Muscle layer of colon (tissue), 2 donors: ENCODE measurements around the gene TMC6.
"Not testable (repeated sequence)": the region's sequence is repeated elsewhere in the genome, so short reads cannot be mapped to it uniquely, and the experiment has no call there.

Source experiments
- H3K27ac ChIP-seq: one replicate; pipeline ENCODE4 v1.7.0; 2013; ENCODE audit warnings: low read depth, mild to moderate bottlenecking, low read length, moderate library complexity
- H3K27me3 ChIP-seq, 2 donors: one replicate each; pipeline ENCODE4 v1.7.0; 2013; ENCODE audit warnings: low read length in 2 of 2, mild to moderate bottlenecking in 2 of 2; ENCODE audit not compliant: insufficient read depth in 2 of 2, control insufficient read depth in 1 of 2
- H3K36me3 ChIP-seq: one replicate; pipeline ENCODE4 v1.7.0; 2013; ENCODE audit warnings: mild to moderate bottlenecking, low read length; ENCODE audit not compliant: insufficient read depth
- H3K4me1 ChIP-seq: one replicate; pipeline ENCODE4 v1.7.0; 2013; ENCODE audit warnings: mild to moderate bottlenecking, low read length; ENCODE audit not compliant: insufficient read depth
- H3K4me3 ChIP-seq, 2 donors: one replicate each; pipeline ENCODE4 v1.7.0; 2013; ENCODE audit warnings: low read length in 2 of 2, low read depth in 1 of 2, mild to moderate bottlenecking in 1 of 2, moderate library complexity in 1 of 2
- H3K9ac ChIP-seq: one replicate; pipeline ENCODE4 v1.7.0; 2013; ENCODE audit warnings: low read length
- H3K9me3 ChIP-seq: one replicate; pipeline ENCODE4 v1.7.0; 2013; ENCODE audit warnings: mild to moderate bottlenecking, low read length
- donor health status: abdominal sarcoma.
- donor health status: Adenocarcinoma of cecum.

The TMC6 gene

DNA sequence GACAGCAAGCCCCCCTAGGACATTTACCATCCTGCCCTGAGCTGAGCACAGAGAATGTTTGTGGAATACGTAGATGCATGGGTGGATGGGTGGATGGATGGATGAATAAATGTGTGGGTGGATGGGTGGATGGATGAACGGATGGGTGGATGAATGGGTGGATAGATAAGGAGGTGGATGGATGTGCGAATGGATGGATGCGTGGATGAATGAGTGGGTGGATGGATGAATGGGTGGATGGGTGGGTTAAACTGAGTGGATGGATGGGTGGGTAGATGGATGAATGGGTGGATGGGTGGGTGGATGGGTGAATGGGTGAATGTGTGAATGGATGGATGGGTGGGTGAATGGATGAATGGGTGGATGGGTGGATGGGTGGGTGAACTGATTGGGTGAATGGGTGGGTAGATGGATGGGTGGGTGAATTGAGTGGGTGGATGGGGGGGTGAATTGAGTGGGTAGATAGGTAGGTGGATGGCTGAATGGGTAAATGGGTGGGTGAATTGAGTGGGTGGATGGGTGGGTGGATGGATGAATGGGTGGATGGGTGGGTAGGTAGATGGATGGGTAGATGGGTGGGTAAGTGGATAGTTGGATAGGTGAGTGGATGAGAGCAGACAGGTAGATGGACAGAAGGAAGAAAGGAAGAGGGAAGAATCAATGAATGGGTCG lies 5.2 kb downstream of the TMC6 start:
- no peak overlapping the region for H3K9ac ChIP-seq
- H3K36me3 ChIP-seq: no peaks in the 10 kb centered on the region
- H3K9me3 ChIP-seq: no peaks in the 10 kb centered on the region
- H3K27me3 ChIP-seq: peaks cover 0 to 12% of the 10 kb centered on the region in 2 donors
- no peak overlapping the region for H3K27ac ChIP-seq
- H3K4me1 ChIP-seq: peaks cover 4% of the 10 kb centered on the region
- H3K4me3 ChIP-seq: no peak overlapping the region

GRCh38 chr17:78122931-78123249 lies 5.7 kb downstream of the TMC6 start:
- no peaks in the 10 kb centered on the region for H3K36me3 ChIP-seq
- no peak overlapping the region for H3K9ac ChIP-seq

DNA sequence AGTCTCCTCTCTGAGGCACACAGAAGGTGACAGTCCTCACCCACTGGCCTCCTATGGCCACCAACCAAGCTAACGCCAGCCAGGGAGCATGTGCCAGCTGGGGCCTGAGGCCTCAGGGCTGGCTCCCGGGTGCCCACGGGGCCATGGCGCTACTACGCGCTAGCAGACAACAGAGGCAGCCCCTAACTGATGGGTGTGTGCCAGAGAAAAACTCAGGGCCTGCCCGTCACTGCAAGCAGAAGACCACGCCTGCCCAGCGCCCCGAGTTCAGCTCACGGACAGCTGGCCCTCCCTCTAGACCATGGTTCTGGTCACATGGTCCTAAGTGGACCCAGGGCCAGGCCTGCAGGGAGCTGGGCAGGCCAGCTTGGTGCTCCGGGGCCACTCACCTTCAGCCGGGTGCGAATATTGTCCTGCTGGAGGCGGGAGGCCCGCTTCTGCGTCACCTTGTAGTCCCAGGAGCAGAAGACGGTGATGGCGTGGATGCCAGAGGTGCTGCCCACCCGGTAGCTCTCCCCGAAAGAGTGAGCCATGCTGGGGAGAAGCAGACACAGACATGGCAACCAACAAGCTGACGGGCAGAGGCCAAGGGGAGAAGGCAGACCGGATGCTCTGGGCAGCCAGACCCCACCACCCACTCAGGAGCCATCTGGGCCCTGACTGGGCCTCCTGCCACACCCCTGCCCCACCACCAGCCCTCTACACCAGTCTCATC lies 6.2 kb downstream of the TMC6 start:
- H3K4me3 ChIP-seq: no peak overlapping the region
- H3K36me3 ChIP-seq: no peaks in the 10 kb centered on the region
- H3K9me3 ChIP-seq: no peaks in the 10 kb centered on the region
- H3K27ac ChIP-seq: no peak overlapping the region
- H3K9ac ChIP-seq: no peak overlapping the region
- peaks cover 4% of the 10 kb centered on the region for H3K4me1 ChIP-seq
- H3K27me3 ChIP-seq: peaks cover 0 to 5% of the 10 kb centered on the region in 2 donors

More at GRCh38 chr17:78122931-78123249, 5.7 kb downstream of the TMC6 start:
- H3K9me3 ChIP-seq: no peaks in the 10 kb centered on the region
- H3K4me3 ChIP-seq: no peak overlapping the region
- H3K27me3 ChIP-seq: peaks cover 0 to 7% of the 10 kb centered on the region in 2 donors
- H3K27ac ChIP-seq: no peak overlapping the region
- peaks cover 4% of the 10 kb centered on the region for H3K4me1 ChIP-seq

- peaks cover under 1% of the 10 kb centered on the region for H3K4me1 ChIP-seq
- no peak overlapping the region for H3K4me3 ChIP-seq
- no peaks in the 10 kb centered on the region for H3K9me3 ChIP-seq
- H3K9ac ChIP-seq: no peak overlapping the region
- peaks cover 0 to 6% of the 10 kb centered on the region in 2 donors for H3K27me3 ChIP-seq
- H3K27ac ChIP-seq: no peak overlapping the region
- no peaks in the 10 kb centered on the region for H3K36me3 ChIP-seq
Observed at GRCh38 chr17:78121801-78122215, 6.7 kb downstream of the TMC6 start.

GRCh38 chr17:78120971-78121800 lies 7.4 kb downstream of the TMC6 start:
- H3K27me3 ChIP-seq: peaks cover 0 to 6% of the 10 kb centered on the region in 2 donors
- no peak overlapping the region for H3K27ac ChIP-seq
- no peak overlapping the region for H3K9ac ChIP-seq
- no peaks in the 10 kb centered on the region for H3K36me3 ChIP-seq
- no peak overlapping the region for H3K4me3 ChIP-seq
- H3K9me3 ChIP-seq: no peaks in the 10 kb centered on the region
- no peaks in the 10 kb centered on the region for H3K4me1 ChIP-seq

- H3K27me3 ChIP-seq: peaks cover 0 to 6% of the 10 kb centered on the region in 2 donors
- no peak overlapping the region for H3K4me3 ChIP-seq
- H3K4me1 ChIP-seq: no peaks in the 10 kb centered on the region
- no peaks in the 10 kb centered on the region for H3K9me3 ChIP-seq
- H3K9ac ChIP-seq: no peak overlapping the region
- H3K36me3 ChIP-seq: no peaks in the 10 kb centered on the region
- no peak overlapping the region for H3K27ac ChIP-seq
Observed at GRCh38 chr17:78120537-78120936, 8.0 kb downstream of the TMC6 start.

DNA sequence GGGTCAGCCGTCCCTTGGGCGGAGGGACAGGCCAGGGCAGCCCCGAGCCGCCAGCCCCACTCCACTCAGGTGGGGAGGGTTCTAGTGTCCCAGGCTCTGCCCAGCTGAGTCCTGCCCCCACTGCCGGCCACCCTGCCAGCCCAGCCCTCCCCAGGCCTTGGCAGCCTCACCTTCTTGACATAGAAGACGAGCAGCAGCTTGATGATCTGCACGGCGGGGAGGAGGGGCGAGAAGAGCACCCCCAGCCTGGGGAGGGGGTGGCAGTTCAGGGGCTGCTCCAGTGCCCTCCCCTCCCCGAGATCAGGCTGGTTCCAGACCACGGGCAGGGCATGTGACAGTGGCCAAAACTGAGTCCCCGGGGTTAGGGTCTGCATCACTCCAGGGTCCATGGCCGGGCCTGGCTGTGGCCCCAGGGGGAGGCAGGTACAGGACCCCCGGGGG lies 9.7 kb downstream of the TMC6 start:
- no peaks in the 10 kb centered on the region for H3K36me3 ChIP-seq
- no peak overlapping the region for H3K9ac ChIP-seq
- H3K27ac ChIP-seq: no peak overlapping the region

DNA sequence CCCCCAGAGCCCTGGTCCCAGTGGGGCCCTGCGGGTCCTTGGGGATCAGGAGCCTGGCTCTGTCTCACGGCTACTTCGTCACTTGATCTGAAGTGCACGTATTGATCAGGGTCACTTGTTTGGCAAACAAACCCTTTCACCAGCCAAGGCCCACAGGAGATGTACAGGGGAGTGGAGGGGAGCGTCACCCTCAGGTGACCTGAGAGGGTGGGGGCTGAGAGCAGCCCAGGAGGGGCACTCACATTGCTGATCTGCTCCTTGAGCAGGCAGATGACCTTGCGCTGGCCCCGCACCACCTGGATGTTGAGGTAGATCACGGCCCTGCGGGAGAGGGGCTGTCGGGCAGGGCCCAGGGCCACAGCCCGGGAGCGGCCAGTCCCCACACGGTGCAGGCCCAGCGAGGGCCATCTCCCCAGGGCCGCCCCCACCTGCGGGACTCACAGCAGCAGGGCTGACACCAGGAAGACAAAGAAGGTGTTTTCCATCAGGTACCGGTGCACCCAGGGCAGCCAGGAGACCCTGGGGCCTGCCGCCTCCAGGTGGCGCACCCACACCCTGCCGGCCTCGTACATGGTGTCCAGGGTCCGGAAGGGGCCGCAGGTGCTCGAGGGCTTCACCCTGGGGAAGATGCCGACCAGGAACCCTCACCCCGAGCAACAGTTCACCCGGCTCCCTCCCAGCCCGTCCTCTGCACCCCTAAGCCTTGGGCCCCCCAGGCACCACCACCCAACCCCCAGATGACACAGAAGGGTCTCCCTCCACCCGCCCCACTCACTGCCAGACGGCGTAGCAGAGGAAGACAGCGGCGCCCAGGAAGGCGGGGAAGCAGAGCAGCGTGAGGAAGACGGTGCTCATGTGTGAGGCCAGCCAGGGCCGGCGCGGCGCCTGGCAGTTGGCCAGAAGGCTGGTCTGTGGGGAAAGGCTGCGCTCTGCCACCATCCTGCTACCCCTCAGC lies 11.3 kb downstream of the TMC6 start:
- no peak overlapping the region for H3K4me3 ChIP-seq
- H3K27me3 ChIP-seq: peaks cover 0 to 6% of the 10 kb centered on the region in 2 donors
- no peaks in the 10 kb centered on the region for H3K36me3 ChIP-seq
- H3K9me3 ChIP-seq: no peaks in the 10 kb centered on the region
- peaks cover 4% of the 10 kb centered on the region for H3K4me1 ChIP-seq
- no peak overlapping the region for H3K9ac ChIP-seq
- no peak overlapping the region for H3K27ac ChIP-seq

More for the DNA sequence above, 9.7 kb downstream of the TMC6 start:
- Histone ChIP-seq H3K27me3 (peaks cover 0 to 6% of the 10 kb centered on the region in 2 donors), H3K4me3 (no peak overlapping the region), H3K9me3 (no peaks in the 10 kb centered on the region), H3K4me1 (no peaks in the 10 kb centered on the region)

GRCh38 chr17:78116411-78116810 lies 12.1 kb downstream of the TMC6 start:
- peaks cover 0 to 6% of the 10 kb centered on the region in 2 donors for H3K27me3 ChIP-seq
- no peaks in the 10 kb centered on the region for H3K36me3 ChIP-seq
- no peak overlapping the region for H3K27ac ChIP-seq
- H3K9me3 ChIP-seq: no peaks in the 10 kb centered on the region
- peaks cover 4% of the 10 kb centered on the region for H3K4me1 ChIP-seq
- H3K4me3 ChIP-seq: no peak overlapping the region
- no peak overlapping the region for H3K9ac ChIP-seq

- not testable (repeated sequence) for H3K4me1 ChIP-seq, H3K36me3 ChIP-seq, H3K27me3 ChIP-seq, H3K9me3 ChIP-seq, H3K27ac ChIP-seq, H3K9ac ChIP-seq, H3K4me3 ChIP-seq
Observed at GRCh38 chr17:78115803-78116202, 12.8 kb downstream of the TMC6 start.
